Cardiac fibroblast (primary cell): ENCODE measurements around the gene DAP.

Experiments
- DNase-seq, 2 donors: peaks; one replicate each; pipeline versions ENCODE4 v3.0.0 to v3.0.0-alpha.2; 2010; ENCODE audit warnings: low read depth in 2 of 2
- H3K4me3 ChIP-seq, 2 donors: replicated peaks in 1 of 2; 1 replicate in 1 of 2; 2 replicates in 1 of 2; pipeline ENCODE4 v1.5.1; 2011; ENCODE audit warnings: low read depth in 2 of 2, low read length in 2 of 2, mild to moderate bottlenecking in 2 of 2, moderate library complexity in 1 of 2
- TF ChIP-seq, protein P1 (sequence below): IDR thresholded peaks from one replicate; pipeline ENCODE4 v1.5.1; 2011; ENCODE audit warnings: low read depth, mild to moderate bottlenecking, low read length, inconsistent platforms

The DAP gene, protein sequence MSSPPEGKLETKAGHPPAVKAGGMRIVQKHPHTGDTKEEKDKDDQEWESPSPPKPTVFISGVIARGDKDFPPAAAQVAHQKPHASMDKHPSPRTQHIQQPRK

DNA sequence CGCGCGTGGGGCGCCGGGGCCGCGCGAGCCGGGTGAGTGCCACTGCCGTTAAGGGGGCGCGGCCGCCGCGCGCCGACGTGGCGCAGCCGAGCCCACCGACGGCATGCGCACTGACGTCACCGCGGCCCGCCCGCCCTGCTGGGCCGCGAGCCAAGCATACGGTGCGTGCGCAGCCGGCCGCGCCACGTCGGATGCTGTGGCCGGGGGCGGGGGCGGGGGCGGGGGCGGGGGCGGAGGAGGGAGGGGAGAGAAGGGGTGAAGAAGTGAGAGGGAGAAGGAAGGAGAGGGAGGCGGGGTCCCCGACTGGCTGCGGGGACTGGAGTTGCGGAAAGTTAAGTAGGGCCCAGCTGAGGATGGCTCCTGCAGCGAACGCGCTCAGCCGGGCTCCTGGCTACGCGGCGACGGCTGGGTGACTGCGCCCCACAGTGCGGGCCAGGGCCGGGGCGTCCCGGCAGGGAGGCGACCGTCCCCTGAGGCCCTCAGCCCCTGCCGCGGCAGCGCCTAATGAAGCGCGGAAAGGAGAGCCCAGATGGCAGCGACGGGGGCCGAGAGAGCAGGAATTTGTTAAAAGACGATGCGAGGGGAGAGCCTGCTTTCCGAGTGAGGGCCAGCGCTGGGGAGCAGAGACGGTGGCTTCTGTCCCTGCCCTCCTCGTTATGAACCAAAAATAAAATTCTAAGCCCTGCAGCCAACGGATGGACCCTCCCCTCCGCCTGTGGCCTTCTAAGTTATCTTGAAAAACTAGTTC lies at the start of gene DAP:
TSS of gene DAP (minus strand) at position 50 of the 748 bp plus-strand sequence. CDS start 166 bp downstream, outside the sequence.
- H3K4me3 ChIP-seq, result peak within 1 kb of the TSS; percentile 60 to 68
- TF ChIP-seq, protein P1, sequence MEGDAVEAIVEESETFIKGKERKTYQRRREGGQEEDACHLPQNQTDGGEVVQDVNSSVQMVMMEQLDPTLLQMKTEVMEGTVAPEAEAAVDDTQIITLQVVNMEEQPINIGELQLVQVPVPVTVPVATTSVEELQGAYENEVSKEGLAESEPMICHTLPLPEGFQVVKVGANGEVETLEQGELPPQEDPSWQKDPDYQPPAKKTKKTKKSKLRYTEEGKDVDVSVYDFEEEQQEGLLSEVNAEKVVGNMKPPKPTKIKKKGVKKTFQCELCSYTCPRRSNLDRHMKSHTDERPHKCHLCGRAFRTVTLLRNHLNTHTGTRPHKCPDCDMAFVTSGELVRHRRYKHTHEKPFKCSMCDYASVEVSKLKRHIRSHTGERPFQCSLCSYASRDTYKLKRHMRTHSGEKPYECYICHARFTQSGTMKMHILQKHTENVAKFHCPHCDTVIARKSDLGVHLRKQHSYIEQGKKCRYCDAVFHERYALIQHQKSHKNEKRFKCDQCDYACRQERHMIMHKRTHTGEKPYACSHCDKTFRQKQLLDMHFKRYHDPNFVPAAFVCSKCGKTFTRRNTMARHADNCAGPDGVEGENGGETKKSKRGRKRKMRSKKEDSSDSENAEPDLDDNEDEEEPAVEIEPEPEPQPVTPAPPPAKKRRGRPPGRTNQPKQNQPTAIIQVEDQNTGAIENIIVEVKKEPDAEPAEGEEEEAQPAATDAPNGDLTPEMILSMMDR, result no peak
- DNase-seq, result peak; percentile 80 to 93

DNA sequence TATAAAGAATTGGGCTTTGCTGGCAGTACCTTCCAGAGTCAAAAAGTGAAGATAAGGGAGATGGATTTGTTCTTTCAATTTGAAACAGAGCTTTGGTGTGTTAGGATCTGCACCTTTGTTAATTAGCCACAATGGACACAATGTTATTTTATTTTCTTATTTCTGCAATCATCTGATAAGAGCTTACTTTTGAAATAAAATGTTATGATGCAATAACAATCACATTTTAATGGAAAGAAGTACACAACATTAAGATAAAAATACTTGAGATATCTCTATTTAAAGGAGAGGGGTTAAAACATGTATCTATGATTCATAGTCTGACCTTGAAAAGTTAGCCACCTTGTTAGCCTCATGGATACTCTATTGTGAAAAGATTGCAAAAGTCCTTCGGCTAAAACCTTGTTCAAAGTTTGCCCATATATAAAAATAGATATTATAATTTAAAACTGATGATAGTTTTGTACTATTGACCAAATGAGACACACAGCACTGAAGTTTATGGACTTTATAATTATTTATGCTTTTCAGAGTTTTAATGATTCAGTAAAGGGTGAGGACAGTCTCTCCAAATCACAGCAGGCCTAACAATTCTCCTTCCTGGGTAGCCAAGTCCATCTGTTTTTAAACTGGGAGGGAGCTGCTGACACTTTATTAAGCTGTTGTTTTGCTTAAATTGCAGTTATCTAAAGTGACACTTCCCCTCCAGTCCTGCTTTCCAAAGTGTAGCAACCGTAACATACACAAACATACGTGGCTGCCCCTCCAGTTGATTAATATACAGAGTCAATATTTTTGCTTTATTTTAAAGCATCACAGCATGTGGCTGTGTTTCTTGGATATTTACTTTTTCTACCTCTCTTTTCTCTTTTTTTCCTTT lies 47.6 kb upstream of the DAP start:
- TF ChIP-seq, protein P1, result no peak
- H3K4me3 ChIP-seq, result no peak overlapping the region
- no peak for DNase-seq

DNA sequence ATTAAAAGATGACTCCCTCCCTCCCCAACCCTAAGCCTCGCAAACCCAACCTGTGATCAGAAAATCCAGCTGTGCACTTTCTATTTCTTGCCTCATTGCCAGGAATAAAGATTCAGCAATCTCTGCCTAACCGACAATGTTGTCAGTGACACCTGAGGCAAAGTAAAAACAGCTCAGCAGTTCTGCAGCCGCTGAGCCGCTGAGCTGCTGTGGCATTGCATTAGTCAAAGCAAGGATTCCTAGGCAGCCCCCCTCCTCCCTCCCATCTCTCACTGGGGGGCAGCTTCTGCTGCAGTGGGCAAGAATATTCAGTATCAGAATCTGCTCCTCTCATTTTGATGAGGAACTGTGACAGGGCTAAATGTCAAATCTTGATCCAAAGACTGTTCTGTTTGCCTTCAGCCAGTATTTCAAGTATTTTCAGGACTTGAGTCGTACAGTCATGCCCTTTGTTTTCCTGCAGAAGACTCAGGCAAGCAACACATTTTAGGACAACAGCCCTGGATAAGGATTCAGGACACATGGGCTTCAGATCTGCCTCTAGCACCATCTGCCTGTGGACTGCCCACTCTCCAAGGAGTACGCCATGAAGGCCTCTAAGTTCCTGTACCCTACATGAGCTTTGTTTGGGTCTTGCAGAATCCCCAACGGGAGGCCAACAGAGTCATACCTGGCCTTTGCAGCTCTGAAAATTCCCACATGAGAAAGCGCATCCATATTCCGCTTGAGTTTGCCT lies 41.1 kb upstream of the DAP start:
- TF ChIP-seq, protein P1, result no peak
- no peak overlapping the region for H3K4me3 ChIP-seq
- DNase-seq, result peak in 1 of 2 donors; percentile 28

GRCh38 chr5:10800852-10801251 lies 39.8 kb upstream of the DAP start:
- DNase-seq, result no peak
- no peak overlapping the region for H3K4me3 ChIP-seq
- TF ChIP-seq, protein P1, result no peak

- DNase-seq, result peak; percentile 17 to 48
- TF ChIP-seq, protein P1, result no peak
- no peak overlapping the region for H3K4me3 ChIP-seq
Observed at GRCh38 chr5:10797261-10797660, 36.2 kb upstream of the DAP start.

GRCh38 chr5:10793785-10794184 lies 32.8 kb upstream of the DAP start:
- H3K4me3 ChIP-seq, result no peak overlapping the region
- DNase-seq, result no peak
- TF ChIP-seq, protein P1, result no peak
